CD4-positive, alpha-beta T cell treated with Interleukin-4 for 1 hour (primary cell): ENCODE measurements around the gene UFSP2.
"Not testable (repeated sequence)": the region's sequence is repeated elsewhere in the genome, so short reads cannot be mapped to it uniquely, and the experiment has no call there.

Experiments used
- DNase-seq, 2 donors: peaks; one replicate each; pipeline ENCODE4 v3.0.0-alpha.2; 2020 to 2022

UFSP2 gene

DNA sequence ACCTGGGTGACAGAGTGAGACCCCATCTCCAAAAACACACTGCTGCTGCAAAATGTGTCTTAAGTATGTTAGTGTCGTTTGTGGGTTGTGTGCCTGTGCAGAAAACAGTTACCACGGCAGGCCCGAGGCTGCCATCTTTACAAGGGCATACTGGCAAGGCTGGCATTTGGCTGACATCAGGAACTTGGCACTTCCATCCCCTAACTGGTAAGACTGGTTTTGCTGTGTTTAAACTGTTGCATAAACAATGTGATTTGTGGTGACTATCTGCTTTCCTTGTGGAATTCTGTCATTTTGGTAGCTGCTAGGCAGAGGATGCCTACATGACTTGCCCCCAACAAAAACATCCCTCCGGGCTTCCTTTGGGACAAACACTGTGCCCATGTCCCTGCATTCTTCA, 42.3 kb downstream of the UFSP2 start:
- no peak for DNase-seq

DNA sequence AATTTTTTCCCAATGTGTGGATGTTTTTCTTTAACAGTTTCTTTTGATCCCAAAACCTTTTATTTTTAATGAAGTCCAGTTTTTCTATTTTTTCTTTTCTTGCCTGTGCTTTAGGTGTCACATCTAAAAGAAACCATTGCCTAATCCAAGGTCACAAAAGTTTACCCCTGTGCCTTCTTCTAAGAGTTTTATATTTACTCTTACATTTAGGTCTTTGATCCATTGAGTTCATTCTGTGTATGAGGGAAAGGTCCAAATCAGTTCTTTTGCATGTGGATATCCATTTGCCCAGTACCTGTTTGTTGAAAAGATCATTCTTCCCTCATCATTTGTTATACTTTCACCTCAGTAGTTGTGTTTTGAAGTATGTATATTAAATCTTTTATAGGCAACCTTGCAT, 43.0 kb downstream of the UFSP2 start:
- DNase-seq, result no peak

DNA sequence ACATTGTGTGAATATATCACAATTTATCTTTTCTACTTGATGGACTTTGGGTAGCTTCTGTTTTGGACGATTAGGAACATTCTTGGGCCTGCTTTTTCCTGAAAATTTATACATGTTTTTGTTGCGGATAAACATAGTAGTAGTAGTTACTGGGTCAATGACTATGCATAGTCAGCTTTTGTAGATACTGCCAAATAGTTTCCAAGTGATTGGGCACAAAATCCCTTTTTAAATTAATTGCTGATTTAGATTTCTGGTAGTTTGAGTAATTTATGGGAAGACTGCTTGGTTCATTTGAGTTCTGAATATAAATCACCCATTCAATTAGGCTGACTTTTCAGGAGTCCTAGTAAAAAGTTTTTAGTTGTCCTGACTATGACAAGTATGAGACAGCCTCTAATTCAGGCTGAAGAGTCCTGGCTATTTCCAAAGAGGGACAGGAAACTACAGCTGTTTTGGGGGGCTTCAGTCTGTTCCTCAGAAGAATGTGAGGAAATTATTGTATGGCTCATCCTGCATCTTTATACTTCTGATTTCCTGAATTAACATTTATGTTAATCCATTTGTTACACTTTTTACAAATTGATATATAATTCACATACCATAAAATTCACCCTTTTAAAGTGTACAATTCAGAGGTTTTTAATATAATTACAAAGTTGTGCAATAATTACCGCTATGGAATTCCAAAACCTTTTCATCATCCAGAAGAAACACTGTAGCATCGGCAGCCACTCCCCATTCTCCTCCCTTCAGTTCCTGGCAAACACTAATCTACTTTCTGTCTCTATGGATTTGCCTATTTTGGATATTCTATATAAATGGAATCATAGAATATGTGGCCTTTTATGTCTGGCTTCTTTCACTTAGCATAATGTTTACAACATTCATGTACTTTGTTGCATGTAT, 44.2 kb downstream of the UFSP2 start:
- DNase-seq, result no peak

DNA sequence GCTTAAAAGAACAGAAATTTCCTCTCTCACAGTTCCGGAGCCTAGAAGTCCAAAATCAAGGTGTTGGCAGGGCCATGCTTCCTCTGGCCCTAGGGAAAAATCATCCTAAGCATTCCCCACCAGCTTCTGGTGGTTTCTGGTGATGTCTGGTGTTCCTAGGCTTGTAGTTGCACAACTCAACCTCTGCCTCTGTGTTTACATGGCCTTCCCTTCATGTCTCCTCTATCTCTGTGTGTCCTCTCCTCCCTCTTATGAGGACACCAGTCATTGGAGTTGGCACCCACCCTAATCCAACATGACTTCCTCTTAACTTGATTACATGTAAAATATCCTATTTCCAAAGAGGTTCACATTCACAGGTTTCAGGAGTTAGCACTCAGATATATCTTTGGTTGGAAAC, 45.4 kb downstream of the UFSP2 start:
- no peak for DNase-seq

DNA sequence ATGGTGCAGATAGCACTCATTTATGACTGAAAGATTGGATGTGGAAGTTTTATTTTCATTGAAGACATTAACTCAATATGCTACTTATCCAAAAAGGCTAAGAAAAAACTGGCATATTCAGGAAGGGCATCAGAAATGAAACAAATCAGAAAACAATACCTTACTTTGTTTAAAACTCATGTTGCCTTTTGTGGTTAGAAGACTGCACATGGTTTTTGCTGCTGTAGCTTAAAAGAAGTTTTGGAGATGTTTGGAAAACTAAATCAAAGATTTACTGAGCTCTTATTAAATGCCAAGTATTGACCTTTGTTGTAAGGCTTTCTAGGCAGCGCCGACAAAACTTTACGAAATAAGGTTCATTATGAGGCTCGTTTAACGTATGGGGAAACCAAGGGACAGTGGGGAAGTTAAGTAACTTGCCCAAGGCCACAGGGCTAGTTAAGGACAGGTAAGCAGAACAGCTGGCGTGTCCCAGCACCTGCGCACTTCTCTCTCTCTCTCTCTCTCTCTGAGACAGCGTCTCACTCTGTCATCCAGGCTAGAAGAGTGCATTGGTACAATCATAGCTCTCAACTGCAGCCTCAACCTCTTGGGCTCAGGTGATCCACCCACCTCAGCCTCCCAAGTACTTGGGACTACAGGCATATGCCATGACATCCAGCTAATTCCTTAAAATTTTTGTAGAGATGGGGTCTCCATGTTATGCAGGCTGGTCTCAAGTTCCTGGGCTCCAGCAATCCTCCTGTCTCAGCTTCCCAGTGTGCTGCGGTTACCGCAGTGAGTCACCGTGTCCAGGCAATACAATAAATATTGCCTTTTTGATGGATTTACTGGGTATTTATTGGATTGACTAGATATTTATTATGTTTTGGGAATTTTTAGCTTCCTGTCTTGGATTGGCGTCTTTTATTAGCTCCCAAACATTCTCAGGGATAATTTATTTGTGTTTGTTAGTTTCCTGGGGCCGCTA, 46.2 kb downstream of the UFSP2 start:
- DNase-seq, result no peak

DNA sequence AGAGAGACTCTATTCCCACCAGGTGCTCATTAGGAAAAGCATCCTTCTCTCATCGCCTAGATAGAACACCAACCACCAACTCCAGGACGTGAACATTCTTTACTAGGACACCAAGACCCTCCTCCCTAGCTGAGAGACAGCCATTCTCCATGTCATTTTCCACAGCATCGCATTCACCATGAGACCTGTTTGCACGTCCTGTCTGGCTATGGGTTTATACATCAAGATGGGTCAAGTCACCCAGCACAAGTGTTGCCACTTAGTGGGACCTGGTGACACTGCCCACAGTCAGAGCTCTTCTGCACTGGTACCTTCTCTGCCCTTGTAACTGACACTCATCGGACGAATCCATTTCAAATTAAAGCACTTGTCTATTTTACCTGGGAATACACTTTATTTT, 47.5 kb downstream of the UFSP2 start:
- DNase-seq, result no peak

DNA sequence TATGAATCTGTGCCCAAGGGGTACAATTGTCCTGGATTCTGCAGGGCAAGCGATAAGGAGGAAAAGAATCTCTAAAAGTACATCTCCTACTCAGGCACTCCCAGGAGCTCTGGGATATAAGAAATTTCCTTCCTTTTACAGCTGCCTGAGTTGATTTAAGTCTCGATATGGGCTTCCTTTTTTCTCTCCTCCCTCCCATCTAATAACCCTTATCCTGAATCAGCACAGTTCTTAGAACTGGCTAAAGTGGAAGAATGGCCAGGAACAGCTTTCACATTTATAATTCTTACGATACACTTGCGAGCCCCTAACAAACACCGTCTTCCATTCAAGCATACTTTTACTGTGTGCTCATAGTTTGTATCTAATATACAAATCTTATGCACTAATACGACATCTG, 51.2 kb downstream of the UFSP2 start:
- no peak for DNase-seq

DNA sequence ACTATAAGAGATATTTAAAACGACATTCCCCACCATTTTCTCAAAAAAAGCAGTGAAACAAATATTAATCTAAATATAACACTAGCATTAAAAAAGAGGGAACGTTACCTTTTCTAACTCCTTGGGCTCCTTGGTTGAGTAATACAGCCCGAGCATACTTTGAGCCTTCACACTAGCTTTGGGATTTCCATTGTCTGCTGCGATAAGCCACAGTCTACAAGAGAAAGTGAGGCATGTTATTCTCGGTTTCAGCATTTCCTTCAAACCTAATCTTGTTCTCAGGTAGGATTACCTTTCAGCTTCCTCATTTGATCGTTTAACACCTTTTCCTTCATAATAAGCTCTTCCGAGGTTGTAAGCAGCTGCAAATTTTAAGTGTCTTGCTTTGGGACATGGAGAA, 51.7 kb downstream of the UFSP2 start:
- DNase-seq, result no peak

DNA sequence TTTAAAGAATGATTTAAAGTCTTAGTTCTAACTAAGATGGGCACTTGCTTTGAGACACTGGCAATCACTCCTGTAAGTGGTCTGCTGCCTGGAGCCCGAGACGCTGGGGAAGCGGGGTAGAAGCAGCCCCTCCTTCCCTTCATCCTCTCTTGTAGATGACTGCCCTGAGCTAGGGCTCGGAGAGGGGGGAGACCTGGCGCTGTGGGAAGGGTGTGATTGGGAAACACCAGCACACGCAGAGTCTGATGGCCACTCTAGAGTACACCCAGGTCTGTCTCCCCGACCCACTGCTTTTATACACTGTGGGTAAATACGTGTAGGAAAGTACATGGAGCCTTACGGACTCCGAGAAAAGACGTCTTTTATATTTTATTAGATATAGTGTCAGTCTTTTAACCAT, 54.1 kb downstream of the UFSP2 start:
- DNase-seq, result no peak

DNA sequence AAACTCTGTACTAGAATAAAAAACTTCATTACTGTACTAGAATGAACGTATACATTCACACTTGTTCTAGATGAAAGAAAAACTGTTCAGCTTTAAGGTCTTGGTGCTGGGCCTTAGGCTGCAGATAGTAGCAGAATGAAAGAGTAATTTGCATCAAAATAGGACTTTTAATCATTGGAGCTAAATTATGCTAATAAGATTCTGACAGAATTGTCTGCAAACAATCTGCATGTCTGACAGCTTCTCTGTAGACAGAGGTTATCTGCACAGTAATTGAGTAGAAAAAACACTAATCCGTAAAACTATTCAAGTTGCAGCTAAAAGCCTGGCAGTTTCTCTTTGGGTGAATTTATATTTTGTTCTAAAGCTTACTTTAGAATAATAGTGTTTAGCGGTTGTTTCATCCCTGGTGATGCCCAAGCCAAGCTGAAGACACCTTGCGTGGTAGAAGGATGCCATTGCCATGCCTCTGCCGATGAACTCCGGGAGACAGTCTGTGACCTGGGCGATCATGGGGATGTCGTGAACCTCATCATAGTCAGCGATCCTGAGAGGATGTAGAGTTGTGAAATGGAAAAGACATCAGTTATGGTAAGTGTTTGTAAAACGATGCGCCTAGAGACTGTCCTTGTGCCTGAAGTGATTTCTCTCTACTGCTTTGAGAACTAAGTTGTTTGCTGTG, 55.4 kb downstream of the UFSP2 start:
- no peak for DNase-seq

DNA sequence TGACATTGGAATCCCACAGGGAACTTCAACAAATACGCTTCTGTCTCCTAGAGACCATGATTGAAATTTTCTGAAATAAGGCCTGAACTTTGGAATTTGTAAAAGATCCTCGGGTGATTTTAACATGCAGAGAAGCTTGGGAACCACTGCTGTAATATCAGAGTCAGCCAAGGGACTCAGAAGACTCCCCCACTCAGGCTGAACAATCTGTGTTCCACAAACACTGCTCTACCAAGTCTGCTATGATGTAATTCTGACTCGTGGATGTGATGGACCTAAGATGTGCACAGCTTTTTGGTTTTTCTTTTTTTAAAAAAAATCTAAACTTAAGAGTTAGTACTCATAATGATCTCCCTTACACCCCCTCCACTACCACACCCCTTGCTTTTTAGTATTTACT, 56.0 kb downstream of the UFSP2 start:
- no peak for DNase-seq

DNA sequence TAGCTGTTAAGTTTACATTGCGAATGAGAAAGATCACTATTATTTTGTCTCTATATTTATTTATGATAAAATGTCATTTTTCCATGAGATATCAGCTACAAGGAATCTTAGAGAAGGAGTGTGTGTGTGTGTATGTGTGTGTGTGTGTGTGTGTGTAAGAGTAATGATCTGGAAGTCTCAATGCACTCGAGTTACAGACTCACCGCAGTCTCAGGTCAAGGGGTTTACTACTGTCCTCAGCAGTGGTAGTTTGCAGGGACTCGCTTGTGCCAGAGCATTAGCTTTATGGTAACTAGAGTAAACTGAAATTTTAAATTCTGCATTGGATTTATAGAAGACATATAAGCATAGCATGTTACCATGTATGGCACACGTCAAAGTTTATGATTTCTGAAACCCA, 60.9 kb downstream of the UFSP2 start:
- DNase-seq, result no peak

DNA sequence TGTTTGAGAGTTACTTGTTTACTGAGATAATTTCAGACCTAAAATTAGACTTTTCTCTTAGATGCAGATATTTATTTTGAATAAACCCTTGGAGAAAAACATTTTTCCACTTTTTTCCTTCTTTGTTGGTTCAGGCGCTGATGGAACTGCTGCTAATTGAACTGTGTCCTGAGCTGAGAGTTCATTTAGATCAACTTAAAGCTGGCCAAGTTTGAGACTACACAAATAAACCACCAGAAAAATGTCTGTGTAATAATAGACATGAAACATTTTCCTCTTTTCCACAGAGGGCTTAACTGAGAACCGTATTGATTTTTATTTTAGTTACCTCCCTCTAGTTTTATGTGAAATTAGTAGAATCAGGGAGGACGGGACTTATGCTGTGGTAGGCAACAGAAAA, 62.5 kb downstream of the UFSP2 start:
- DNase-seq, result no peak

DNA sequence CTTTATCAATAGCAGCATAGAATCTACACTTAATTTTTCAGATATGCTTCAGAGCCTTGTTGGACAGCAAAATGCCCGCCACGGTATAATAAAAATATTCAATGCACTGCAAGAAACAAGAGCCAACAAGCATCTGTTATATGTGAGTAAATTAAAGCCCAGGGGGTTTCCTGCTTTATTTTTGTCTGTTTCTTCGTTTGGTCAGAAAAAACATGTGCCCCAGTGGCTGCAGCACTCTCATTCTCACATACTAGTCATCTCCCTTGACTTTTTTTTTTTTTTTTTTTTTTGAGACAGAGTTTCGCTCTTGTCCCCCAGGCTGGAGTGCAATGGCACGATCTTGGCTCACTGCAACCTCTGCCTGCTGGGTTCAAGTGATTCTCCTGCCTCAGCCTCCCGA, 63.2 kb downstream of the UFSP2 start:
- DNase-seq, result not testable (repeated sequence)

DNA sequence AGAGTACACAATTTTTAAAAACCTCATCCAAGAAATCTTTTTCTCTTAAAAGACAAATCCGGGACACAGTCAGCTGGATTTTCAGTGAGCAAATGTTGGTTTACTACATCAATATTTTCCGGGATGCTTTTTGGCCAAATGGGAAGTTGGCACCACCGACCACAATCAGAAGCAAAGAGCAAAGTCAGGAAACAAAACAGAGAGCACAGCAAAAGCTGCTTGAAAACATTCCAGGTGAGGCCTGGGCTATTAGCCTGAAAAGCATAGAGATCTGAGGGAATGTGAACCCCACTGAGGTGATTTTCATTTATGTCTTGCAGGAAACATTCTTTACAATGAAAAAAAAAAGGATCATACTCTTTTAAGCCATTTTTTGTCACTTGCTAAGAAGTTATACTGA, 63.9 kb downstream of the UFSP2 start:
- DNase-seq, result no peak

DNA sequence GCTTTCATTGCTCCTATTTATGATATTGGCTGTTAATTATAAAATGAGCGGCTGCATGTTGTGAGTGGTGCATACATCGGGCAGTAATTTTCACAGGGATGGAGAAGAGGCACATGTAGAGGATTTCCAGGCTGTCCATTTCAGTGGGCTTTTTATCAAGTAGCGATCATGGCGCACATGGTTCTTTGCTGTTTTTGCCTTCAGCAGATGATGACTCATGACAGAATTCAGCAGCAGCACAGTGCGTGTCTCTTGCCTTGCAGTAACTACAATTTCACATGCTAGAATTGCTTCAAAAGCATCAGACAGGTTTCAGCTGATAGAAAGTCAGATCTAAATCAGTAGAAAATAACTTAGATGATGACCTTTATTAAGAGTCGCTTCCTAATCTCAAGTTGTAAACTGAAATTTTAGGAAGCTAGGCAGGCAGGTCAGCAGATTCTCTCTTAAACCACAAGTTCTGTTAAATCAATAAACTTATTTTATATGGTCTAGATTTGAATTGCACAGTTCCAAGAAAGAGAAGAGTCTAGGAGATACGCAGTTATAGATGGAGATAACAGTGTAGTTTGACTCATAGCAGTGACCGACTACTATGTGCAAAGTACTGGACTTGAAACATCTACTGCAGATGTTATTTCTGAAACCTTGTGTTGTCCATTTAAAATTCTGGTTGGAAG, 65.9 kb downstream of the UFSP2 start:
- DNase-seq, result no peak

DNA sequence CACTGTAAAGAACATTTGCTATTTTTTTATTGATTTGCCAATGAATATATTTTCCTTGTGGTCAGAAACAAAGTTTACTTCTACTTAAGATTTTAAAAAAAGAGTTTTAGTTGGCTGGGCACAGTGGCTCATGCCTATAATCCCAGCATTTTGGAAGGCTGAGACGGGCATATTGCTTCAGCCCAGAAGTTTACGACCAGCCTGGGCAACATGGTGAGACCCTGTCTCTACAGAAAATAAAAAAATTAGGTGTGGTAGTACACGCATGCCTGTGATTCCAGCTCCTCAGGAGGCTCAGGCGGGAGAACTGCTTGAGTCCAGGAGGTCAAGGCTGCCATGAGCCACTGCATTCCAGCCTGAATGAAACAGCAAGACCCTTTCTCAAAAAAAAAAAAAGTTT, 66.8 kb downstream of the UFSP2 start:
- DNase-seq, result no peak

DNA sequence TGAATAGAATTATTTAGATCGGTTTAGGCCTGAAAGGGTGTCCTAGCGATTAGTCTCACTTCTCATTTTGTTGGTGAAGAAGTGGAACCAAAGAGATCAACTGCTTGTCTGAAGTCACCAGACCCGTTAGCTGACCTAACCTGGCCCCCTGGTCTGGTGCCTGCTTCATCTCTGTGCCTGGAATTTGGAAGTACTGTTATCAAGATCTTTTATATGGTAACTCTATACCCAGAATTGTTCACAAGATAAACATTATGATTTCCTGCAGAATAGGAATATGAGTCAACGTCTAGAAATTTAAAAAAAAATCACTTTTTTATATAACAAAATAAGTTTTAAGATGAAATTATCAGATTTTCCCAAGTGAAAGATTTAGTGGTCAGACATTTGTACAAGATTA, 67.2 kb downstream of the UFSP2 start:
- DNase-seq, result no peak

DNA sequence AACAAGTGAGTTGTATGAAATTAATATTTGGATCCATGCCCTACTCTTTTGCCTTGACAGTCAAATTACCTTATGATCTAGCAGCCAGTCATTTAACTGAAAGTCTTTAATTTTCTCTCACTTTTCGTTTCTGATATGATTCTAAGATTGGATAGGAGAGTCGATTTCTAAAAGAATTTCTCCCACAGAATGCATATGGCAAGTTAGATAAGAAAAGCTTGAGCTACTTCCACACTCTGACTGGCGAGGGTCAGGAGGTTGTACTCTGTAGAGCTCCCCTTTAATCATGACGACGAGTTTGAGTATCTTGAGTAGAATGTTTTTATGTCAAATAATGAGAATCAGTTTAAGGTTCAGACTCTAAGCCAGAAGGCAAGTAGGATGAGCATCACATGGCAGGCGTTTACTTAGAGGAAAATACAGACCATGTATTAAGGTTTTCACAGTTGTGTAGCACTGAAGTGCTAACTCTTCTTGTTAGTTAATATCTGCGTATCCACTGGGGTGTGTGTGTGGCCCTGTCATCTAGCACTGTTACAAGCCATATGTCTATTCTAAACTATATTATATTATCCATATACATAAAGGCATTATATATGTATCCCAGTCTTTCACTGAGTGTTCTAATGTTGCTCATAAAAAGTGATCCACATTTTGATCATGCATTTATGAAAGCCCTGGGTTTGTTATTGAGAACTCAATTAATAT, 67.9 kb downstream of the UFSP2 start:
- DNase-seq, result no peak

DNA sequence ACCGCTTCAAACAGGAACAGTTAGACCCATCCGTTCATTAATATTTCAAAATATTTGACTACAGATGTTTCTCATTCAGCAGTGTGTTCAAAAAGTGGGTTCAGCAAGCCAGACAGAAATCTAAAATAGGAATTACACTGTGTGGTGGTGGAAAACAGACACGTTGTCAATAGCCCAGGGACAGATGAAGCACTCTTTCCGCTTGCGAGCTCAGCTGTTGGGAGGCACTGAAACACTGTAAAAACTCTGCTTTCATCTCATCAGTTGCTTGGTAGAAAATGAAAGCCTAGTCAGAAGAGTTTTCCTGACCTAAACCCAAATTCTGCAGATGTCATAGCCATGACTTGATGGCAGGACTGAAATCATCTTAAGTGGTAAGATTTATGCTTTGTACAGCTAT, 68.6 kb downstream of the UFSP2 start:
- DNase-seq, result no peak

DNA sequence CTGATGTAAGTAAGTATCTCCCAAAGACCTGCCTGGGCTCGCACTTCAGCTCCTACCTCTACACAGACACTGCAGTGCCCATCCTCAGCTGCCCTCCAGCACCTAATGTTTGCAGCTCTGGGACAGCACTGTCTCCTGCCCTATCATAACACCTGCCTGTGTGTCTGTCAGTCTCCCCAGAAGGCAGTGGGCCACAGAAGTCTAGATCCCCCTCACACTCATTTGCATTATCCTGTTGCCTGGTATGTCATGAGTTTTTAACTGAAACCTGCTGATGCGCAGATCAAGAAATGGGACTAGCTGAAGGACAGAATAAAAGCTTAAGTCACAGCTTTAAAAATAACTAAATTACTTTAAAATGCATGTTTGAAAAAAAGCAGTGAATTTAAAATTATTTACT, 73.0 kb downstream of the UFSP2 start:
- no peak for DNase-seq

DNA sequence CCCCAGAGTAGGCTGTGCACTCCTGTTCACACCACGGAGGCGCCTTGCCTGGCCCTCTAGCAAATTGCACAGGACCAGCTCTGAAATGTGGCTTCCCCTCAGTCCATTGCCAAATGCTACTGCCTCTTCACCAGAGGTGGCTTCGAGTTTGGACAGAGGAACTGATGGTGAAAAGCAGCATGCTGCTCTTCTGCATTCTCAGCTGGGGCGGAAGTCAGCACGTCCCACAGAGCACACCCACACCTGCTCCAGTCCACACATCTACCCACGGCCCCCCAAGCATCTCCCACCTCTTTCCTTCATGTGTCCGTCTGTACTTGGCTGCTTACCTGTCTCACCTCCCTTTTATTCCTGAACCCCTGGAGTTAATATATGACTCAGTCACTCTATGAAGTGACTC, 73.6 kb downstream of the UFSP2 start:
- no peak for DNase-seq
